Spleen (tissue), 7 donors: ENCODE data around the gene MAPK8IP3.

ENCODE experiments used
- POLR2A ChIP-seq, 3 donors: fragments of 450-650 bp; IDR thresholded peaks; one replicate each; pipeline ENCODE4 v1.5.1; 2017; ENCODE audit warnings: antibody characterized with exemption in 3 of 3, mild to moderate bottlenecking in 1 of 3
- POLR2AphosphoS5 ChIP-seq, 3 donors: sonication (generic); formaldehyde crosslinking; IDR thresholded peaks; one replicate each; pipeline ENCODE4 v1.5.1; 2017; ENCODE audit warnings: antibody characterized with exemption in 3 of 3
- TF ChIP-seq, protein P1 (sequence below), 11 experiments: fragments of 200-600 bp in 7 of 11; fragments of 450-650 bp in 4 of 11; sonication (generic) in 4 of 11; IDR thresholded peaks in 8 of 11; conservative IDR thresholded peaks in 3 of 11; 1 replicate in 7 of 11; 2 replicates in 4 of 11; pipeline versions ENCODE4 v1.4.0 to v1.8.0; 2016 to 2021; ENCODE audit warnings: antibody characterized with exemption in 11 of 11, inconsistent platforms in 4 of 11, mild to moderate bottlenecking in 1 of 11
- donor health status: DM: no; HTN: no; CAD: no; lungs with moderate emphysema.
- donor health status: DM: no; HTN: no; CAD: no.
- donor health status: DM: no; HTN: no; CAD: no.

DNA sequence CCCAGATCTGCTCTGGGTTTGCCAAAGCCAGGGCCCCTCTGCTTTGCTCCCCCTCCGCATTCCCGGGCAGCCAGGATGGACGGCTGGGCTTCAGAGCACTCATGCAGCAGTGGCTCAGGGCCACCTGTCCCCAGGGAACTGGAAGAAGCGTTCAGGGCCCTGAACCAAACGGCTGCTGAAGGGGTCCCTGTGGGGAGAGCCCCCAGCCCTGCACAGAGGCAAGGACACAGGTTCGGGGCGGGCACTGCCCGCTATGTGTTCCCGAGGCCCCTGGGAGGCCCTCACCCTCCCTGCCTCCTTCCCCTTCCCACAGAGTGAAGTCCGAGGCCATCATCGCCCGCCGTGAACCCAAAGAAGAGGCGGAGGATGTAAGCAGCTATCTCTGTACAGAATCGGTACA lies 54.9 kb downstream of the MAPK8IP3 start:
- TF ChIP-seq, protein P1, sequence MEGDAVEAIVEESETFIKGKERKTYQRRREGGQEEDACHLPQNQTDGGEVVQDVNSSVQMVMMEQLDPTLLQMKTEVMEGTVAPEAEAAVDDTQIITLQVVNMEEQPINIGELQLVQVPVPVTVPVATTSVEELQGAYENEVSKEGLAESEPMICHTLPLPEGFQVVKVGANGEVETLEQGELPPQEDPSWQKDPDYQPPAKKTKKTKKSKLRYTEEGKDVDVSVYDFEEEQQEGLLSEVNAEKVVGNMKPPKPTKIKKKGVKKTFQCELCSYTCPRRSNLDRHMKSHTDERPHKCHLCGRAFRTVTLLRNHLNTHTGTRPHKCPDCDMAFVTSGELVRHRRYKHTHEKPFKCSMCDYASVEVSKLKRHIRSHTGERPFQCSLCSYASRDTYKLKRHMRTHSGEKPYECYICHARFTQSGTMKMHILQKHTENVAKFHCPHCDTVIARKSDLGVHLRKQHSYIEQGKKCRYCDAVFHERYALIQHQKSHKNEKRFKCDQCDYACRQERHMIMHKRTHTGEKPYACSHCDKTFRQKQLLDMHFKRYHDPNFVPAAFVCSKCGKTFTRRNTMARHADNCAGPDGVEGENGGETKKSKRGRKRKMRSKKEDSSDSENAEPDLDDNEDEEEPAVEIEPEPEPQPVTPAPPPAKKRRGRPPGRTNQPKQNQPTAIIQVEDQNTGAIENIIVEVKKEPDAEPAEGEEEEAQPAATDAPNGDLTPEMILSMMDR (IDR thresholded peaks at IDR 0.05 in 8 of 11, conservative IDR thresholded peaks at IDR 0.05 in 3 of 11), result no peak
- TF ChIP-seq POLR2A (IDR thresholded peaks at IDR 0.05) (no peak), POLR2AphosphoS5 (IDR thresholded peaks at IDR 0.05) (peak in 1 of 3 donors; percentile 42)
